GM12801 (cell line): ENCODE measurements around the gene FMN1.

Experiments used
- CTCF ChIP-seq: IDR thresholded peaks from one replicate; pipeline ENCODE4 v1.5.1; 2011; ENCODE audit warnings: control low read depth; ENCODE audit not compliant: insufficient read length; ENCODE audit errors: extremely low read depth

FMN1 gene

GRCh38 chr15:32952901-32953532, 241.5 kb downstream of the FMN1 start:
- no peak for TF ChIP-seq CTCF

GRCh38 chr15:32951736-32952464, 242.6 kb downstream of the FMN1 start:
- no peak for TF ChIP-seq CTCF

DNA sequence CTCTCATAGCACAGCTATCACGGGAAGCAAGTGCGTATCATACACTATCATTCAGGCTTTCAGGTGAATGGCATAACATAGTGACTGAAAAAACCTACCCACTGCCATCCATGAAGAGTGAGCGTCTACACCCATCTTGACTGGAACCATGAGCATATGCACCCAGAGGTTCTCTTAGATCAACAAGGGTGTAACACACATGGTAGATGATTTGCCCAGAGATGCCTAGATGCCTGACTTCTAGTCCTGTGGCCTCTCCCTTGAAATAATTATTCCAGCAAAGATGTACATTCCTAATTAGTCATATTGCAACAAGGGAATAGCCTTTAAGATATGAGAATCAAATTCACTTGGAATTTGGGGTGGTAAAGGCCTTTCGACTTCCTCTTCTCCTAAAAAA, 248.3 kb downstream of the FMN1 start:
- TF ChIP-seq CTCF, result no peak

- TF ChIP-seq CTCF, result no peak
These were observed 250.1 kb downstream of the FMN1 start for GRCh38 chr15:32944431-32944830.

DNA sequence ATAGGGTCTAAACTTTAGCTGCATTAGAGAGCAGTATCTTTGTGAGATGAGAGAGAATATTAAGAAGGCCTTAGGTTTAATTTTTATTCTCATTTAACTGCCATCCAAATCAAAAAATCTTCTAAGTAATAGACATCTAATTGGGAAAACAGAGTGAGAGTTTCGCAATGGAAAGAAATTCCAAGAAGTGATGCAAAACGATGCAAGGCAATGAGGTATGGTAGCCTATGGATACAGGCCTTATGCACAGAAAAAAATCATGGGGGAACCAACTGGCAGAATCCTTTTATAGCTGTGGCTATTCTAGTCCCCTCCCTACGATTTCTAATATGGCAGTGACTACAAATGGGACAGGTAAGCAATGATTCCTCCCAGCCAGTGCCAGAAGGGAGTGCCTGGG, 250.8 kb downstream of the FMN1 start:
- TF ChIP-seq CTCF, result no peak

DNA sequence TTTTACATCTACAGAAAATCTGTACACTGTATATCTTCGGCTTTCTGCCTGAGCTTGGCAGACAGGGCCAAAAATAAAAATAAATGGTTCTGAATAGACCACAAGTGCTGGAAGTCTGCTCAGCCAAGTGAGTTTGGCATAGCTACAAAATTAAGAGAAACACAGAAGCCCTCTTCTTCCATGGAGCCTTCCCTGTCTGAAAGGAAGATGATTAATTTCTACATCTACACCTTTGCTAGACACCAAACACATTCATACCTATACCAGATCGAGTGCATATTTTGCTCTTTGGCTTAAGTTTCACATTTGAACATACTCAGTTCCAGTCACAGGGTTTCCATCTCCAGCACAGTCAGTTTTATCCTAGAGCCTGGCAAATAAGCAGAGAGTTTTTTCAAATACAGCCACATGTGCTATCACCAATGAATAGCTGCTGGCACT, 252.1 kb downstream of the FMN1 start:
- no peak for TF ChIP-seq CTCF

DNA sequence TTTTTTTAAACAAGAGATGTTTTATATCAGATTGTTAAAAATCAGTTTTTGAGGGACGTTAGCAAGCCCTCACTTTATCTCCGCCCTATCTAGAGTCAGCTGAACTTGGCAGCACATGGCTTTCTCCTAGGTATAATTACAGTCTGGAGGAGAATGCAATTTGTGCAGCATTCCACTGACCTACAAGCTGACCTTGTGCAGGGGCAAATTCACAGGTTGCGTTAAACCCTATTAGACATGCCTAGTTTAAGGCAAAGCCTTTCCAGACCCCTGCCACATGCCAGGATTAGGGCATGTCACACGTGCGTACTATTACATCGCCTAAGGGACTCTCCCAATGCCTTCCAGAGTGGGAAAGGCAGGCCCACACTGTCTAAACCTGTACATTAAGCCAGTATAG, 252.7 kb downstream of the FMN1 start:
- TF ChIP-seq CTCF, result no peak
